Panc1 (cell line): ENCODE measurements around the gene ALK. TPM values are rescaled to one million over a fixed set of nuclear protein-coding genes. Genes with fewer than 3 reads are reported as not detected.

Experiments
- ATAC-seq: fragments of 200-7000 bp; cut with Tn5 transposase; 2 replicates; pipeline ENCODE4 v1.9.1; 2020; ENCODE audit warnings: mild to moderate bottlenecking, moderate library complexity
- BruUV-seq: library from RNA; stranded (reverse); fragments of 400-500 nt; replicated peaks from 2 replicates; lab custom pipeline; 2021; lab: Mats Ljungman, UMichigan
- CTCF ChIA-PET: fragments of 300-600 bp; sonication (Branson Sonifier 250); formaldehyde crosslinking; loops from one replicate; lab custom pipeline; 2022; ENCODE audit warnings: antibody characterized with exemption; lab: Charles Lee
- POLR2A ChIA-PET: fragments of 300-600 bp; sonication (Branson Sonifier 250); formaldehyde crosslinking; loops from one replicate; lab custom pipeline; 2022; ENCODE audit warnings: antibody characterized with exemption; lab: Charles Lee
- DNase-seq: peaks from one replicate; pipeline ENCODE4 v3.0.0-alpha.2; 2010; ENCODE audit warnings: low read depth, low spot score
- H3K27ac ChIP-seq: 2 replicates; pipeline ENCODE4 v1.5.1; 2011; ENCODE audit warnings: mild to moderate bottlenecking, low read length, inconsistent platforms
- H3K27me3 ChIP-seq: fragments of 200-500 bp; sonication (Bioruptor generic); 2 replicates; pipeline ENCODE4 v1.6.0; 2014; ENCODE audit warnings: low read length, inconsistent platforms; ENCODE audit not compliant: control insufficient read depth, insufficient read depth
- H3K36me3 ChIP-seq: fragments of 200-500 bp; sonication (Bioruptor generic); 2 replicates; pipeline ENCODE4 v1.5.1; 2014; ENCODE audit warnings: inconsistent platforms, mild to moderate bottlenecking, low read length, moderate library complexity; ENCODE audit not compliant: control insufficient read depth, insufficient read depth
- H3K4me1 ChIP-seq: 2 replicates; pipeline ENCODE4 v1.5.1; 2011; ENCODE audit warnings: inconsistent platforms, mild to moderate bottlenecking, low read length, moderate library complexity; ENCODE audit not compliant: control insufficient read depth, insufficient read depth
- H3K4me3 ChIP-seq, 2 experiments: 2 replicates each; pipeline ENCODE4 v1.5.1; 2011 to 2012; ENCODE audit warnings: low read depth in 2 of 2, low read length in 2 of 2, mild to moderate bottlenecking in 2 of 2, inconsistent platforms in 1 of 2, moderate library complexity in 1 of 2
- H3K9me3 ChIP-seq: fragments of 200-500 bp; sonication (Bioruptor generic); 2 replicates; pipeline ENCODE4 v1.5.1; 2014; ENCODE audit warnings: low read depth, mild to moderate bottlenecking, inconsistent platforms, low read length, moderate library complexity; ENCODE audit not compliant: control insufficient read depth, insufficient read depth
- POLR2AphosphoS5 ChIP-seq: IDR thresholded peaks from 2 replicates; pipeline ENCODE4 v1.6.1; 2012; ENCODE audit warnings: mild to moderate bottlenecking, low read depth, low read length, moderate library complexity
- SIN3A ChIP-seq: IDR thresholded peaks from 2 replicates; pipeline ENCODE4 v1.6.1; 2012; ENCODE audit warnings: low read depth, mild to moderate bottlenecking, low read length, moderate library complexity, borderline replicate concordance; ENCODE audit not compliant: insufficient read depth
- TCF7L2 ChIP-seq: IDR thresholded peaks from 2 replicates; pipeline ENCODE4 v1.6.1; 2011; ENCODE audit warnings: mild to moderate bottlenecking, low read depth, low read length, inconsistent platforms
- in situ Hi-C: cut with HindIII; loops from 2 replicates; pipeline ENCODE4 v1.10.0; 2016; ENCODE audit warnings: low sequenced_read_pairs, low pct_unique_long_range_greater_than_20kb
- intact Hi-C: fragments of 100-400 bp; cut with micrococcal nuclease; formaldehyde crosslinking; loops from one replicate; pipeline ENCODE4 v1.10.0; 2022; ENCODE audit not compliant: unreplicated experiment
- total RNA-seq: library from RNA; stranded (reverse); gene quantifications from one replicate; pipeline ENCODE4 v1.2.1, GENCODE V29; 2021; ENCODE audit not compliant: unreplicated experiment
- TF ChIP-seq, protein P1 (sequence below), 2 experiments: IDR thresholded peaks; 2 replicates each; pipeline ENCODE4 v1.6.1; 2011 to 2012; ENCODE audit warnings: low read depth in 2 of 2, control low read depth in 1 of 2, low read length in 1 of 2, mild to moderate bottlenecking in 1 of 2, moderate library complexity in 1 of 2; ENCODE audit not compliant: insufficient read depth in 1 of 2
- TF ChIP-seq, protein P2 (sequence below): fragments of 450-650 bp; IDR thresholded peaks from 2 replicates; pipeline ENCODE4 v1.5.1; 2017; ENCODE audit warnings: mild to moderate bottlenecking

ALK gene
- total RNA-seq, 1 experiment from 2014 or later = not detected

GRCh38 chr2:29615841-29616240 lies 305.5 kb downstream of the ALK start:
- no TSS peak for BruUV-seq
- DNase-seq (no peak), ATAC-seq (no peak)
- no peak overlapping the region for H3K4me3 ChIP-seq
- in situ Hi-C loops (no loop called here), intact Hi-C loops (no loop called here)
- no peaks in the 10 kb centered on the region for H3K9me3 ChIP-seq
- POLR2A ChIA-PET = no interaction called here
- H3K27me3 ChIP-seq = peaks cover 10% of the 10 kb centered on the region
- H3K27ac ChIP-seq = no peak overlapping the region
- no peaks in the 10 kb centered on the region for H3K36me3 ChIP-seq
- TF ChIP-seq TCF7L2 (no peak), SIN3A (no peak), POLR2AphosphoS5 (no peak)
- TF ChIP-seq, protein P1, sequence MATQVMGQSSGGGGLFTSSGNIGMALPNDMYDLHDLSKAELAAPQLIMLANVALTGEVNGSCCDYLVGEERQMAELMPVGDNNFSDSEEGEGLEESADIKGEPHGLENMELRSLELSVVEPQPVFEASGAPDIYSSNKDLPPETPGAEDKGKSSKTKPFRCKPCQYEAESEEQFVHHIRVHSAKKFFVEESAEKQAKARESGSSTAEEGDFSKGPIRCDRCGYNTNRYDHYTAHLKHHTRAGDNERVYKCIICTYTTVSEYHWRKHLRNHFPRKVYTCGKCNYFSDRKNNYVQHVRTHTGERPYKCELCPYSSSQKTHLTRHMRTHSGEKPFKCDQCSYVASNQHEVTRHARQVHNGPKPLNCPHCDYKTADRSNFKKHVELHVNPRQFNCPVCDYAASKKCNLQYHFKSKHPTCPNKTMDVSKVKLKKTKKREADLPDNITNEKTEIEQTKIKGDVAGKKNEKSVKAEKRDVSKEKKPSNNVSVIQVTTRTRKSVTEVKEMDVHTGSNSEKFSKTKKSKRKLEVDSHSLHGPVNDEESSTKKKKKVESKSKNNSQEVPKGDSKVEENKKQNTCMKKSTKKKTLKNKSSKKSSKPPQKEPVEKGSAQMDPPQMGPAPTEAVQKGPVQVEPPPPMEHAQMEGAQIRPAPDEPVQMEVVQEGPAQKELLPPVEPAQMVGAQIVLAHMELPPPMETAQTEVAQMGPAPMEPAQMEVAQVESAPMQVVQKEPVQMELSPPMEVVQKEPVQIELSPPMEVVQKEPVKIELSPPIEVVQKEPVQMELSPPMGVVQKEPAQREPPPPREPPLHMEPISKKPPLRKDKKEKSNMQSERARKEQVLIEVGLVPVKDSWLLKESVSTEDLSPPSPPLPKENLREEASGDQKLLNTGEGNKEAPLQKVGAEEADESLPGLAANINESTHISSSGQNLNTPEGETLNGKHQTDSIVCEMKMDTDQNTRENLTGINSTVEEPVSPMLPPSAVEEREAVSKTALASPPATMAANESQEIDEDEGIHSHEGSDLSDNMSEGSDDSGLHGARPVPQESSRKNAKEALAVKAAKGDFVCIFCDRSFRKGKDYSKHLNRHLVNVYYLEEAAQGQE (IDR thresholded peaks at IDR 0.05; ENCODE audit: insufficient read depth in 1 of 2, low read depth in 2 of 2, low read length in 1 of 2) = no peak
- TF ChIP-seq, protein P2, sequence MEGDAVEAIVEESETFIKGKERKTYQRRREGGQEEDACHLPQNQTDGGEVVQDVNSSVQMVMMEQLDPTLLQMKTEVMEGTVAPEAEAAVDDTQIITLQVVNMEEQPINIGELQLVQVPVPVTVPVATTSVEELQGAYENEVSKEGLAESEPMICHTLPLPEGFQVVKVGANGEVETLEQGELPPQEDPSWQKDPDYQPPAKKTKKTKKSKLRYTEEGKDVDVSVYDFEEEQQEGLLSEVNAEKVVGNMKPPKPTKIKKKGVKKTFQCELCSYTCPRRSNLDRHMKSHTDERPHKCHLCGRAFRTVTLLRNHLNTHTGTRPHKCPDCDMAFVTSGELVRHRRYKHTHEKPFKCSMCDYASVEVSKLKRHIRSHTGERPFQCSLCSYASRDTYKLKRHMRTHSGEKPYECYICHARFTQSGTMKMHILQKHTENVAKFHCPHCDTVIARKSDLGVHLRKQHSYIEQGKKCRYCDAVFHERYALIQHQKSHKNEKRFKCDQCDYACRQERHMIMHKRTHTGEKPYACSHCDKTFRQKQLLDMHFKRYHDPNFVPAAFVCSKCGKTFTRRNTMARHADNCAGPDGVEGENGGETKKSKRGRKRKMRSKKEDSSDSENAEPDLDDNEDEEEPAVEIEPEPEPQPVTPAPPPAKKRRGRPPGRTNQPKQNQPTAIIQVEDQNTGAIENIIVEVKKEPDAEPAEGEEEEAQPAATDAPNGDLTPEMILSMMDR = no peak
- no peaks in the 10 kb centered on the region for H3K4me1 ChIP-seq
- CTCF ChIA-PET = no interaction called here

- no peaks in the 10 kb centered on the region for H3K9me3 ChIP-seq
- intact Hi-C loops = no loop called here
- POLR2A ChIA-PET = no interaction called here
- no peak for DNase-seq
- TF ChIP-seq, protein P2 = no peak
- TF ChIP-seq, protein P1 (IDR thresholded peaks at IDR 0.05; ENCODE audit: insufficient read depth in 1 of 2, low read depth in 2 of 2, low read length in 1 of 2) = no peak
- no peak for TF ChIP-seq SIN3A
- TF ChIP-seq POLR2AphosphoS5 = no peak
- no peak for TF ChIP-seq TCF7L2
- in situ Hi-C loops = no loop called here
- H3K36me3 ChIP-seq = no peaks in the 10 kb centered on the region
- peaks cover 10% of the 10 kb centered on the region for H3K27me3 ChIP-seq
- ATAC-seq = no peak
- no TSS peak for BruUV-seq
- CTCF ChIA-PET = no interaction called here
- no peak overlapping the region for H3K4me3 ChIP-seq
- no peaks in the 10 kb centered on the region for H3K4me1 ChIP-seq
- no peak overlapping the region for H3K27ac ChIP-seq
Measured at GRCh38 chr2:29615183-29615582, 306.2 kb downstream of the ALK start.
